Midbrain (tissue), 1 donor: ENCODE data around the gene FHIT.
"Not testable (repeated sequence)": the region's sequence is repeated elsewhere in the genome, so short reads cannot be mapped to it uniquely, and the experiment has no call there.

Experiments
- DNase-seq: peaks from one replicate; lab custom pipeline; 2025; lab: John Stamatoyannopoulos, UW

The FHIT gene

DNA sequence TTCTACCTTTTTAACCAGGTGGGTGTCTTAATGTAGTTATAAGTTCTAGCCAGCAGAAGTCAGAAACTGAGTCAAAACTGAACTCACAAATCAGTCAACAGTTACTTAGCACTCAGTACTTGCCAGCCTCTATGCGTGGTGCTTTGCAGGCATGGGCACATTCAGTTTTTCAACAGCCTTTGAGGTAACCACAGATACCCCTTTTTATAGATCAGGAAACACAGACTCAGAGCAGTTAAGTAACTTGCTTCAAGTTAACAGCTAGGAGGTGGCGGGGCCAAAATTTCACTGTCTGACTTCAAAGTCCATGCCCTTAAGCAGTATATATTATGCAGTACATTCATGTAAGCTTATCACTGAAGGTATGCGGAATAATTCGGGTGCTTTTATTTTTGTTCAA, 139.4 kb downstream of the FHIT start:
- DNase-seq: no peak

- DNase-seq: no peak
Observed at GRCh38 chr3:61110576-61110975, 140.7 kb downstream of the FHIT start.

GRCh38 chr3:61108247-61109019, 142.8 kb downstream of the FHIT start:
- DNase-seq: no peak

GRCh38 chr3:61094608-61095007, 156.6 kb downstream of the FHIT start:
- DNase-seq: no peak

DNA sequence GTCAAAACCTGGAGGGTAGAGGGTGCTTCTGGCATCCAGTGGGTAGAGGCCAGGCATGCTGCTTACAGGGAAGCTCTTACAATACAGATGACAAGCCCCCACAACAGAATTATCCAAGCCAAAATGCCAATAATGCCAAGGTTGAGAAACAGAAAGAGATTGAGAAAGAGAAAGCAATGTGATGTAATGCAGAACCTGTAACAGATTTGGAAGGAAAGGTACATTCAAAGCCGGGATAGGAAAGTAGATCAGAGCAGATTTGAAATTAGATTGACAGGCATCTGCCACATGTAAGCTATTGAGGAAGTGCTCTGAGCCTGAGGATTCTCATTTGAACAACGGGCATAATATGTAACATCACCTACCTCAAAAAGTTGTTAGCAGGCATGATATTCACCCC, 157.9 kb downstream of the FHIT start:
- no peak for DNase-seq

DNA sequence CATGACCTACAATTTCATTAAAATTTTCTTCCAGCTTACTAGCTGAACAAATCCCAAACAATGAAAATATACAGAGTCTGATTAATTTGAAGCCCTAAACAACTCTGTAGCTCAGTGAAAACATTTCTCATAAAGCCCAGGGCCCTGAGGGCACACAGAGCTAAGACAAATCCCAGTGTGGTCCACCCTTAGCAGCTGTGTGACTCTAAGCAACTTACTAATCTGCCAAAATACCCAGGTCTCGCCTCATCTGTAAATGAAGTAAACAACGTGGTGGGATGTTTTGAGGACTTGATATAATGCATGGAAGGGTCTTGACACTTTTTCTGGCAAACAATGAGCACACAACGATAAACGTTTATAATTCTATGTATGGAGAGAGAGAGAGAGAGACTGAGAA, 158.4 kb downstream of the FHIT start:
- no peak for DNase-seq

DNA sequence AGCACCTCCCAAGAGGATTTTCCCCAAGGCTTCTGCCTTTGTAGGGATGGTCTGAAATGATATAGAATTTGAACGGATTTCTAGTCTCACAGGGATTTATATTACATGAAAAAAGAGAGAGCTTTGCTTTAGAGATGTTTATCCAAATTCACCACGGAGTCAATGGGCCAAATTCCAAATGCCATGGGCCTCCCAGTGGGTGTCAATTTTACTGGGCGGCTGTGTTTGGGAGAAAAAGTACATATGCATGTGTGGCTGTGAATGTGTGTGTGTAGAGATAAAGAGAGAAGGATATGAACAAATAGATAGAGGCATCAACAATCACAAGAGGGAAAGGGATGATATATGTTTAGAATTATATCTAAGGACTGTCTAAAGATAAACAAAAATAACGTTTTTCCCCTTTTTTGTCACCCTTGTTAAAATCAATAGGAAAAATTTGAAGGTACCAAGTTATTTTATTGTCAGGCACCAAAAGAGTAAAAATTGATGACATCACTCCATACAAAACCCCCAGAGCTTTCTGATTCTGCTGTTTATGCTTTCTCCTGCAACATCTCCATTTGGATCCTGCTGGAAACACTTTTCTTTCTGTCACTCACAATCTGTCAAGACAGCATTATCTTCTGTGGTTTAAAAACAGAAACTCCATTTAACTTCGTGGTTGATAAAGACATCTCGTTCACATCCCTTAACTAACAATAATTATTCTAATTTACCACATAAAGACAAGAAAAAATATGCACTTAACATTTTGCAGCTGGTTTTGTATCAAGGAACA, 160.7 kb downstream of the FHIT start:
- no peak for DNase-seq

- no peak for DNase-seq
Observed at GRCh38 chr3:61087465-61087864, 163.8 kb downstream of the FHIT start.

- no peak for DNase-seq
Observed at GRCh38 chr3:61081554-61081953, 169.7 kb downstream of the FHIT start.

DNA sequence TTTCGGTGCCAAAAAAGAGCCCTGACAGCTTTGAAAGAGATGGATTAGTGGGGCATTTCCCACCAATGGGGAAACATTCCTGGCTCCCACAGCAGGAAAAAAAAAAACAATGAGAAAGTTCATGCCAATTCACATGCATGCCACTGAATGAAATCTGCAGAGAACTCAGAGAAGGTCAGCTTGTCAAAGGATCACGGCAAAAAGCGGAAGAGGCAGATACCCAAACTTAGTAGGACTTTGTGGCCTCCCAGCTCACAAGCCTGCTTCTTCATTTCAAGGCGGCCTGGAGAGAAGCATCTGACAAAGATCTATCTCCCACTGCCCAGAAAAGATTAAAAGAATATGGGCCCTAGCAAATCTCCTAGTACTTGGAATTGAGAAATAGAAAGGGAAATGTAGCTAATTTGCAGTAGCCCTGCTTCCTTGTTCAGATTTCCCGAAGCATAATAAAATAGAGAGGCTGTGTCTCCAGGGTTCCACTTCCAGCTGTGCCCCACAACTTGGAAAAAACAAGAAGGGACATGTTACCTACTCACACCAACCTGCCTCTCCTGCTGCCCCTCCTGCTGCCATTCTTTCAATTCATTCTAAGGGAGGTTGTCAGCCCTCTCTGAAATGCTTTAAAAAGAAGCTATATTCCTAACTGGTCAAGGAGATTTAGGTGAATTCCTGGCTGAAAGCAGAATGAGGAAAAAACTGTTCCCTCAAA, 170.4 kb downstream of the FHIT start:
- no peak for DNase-seq

- DNase-seq: no peak
Observed at GRCh38 chr3:61078048-61078752, 173.1 kb downstream of the FHIT start.

DNA sequence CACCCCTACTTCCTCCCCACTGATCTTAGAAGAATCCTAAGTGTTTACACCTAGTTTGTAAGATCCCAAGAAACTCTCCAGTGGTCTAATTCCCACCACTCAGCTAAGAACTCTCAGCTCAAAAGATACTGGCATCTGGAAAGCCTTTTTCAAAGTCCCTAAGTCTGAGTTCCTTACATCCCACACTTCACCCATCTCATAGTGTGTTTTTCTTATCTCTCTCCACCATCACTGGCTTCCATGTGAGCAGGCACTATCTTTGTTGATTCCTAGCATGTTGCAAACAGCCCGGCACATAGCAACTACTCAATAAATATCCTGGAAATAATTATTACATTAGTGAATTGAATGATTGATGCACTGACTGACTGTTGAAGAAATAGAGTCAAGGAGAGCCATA, 173.7 kb downstream of the FHIT start:
- no peak for DNase-seq

DNA sequence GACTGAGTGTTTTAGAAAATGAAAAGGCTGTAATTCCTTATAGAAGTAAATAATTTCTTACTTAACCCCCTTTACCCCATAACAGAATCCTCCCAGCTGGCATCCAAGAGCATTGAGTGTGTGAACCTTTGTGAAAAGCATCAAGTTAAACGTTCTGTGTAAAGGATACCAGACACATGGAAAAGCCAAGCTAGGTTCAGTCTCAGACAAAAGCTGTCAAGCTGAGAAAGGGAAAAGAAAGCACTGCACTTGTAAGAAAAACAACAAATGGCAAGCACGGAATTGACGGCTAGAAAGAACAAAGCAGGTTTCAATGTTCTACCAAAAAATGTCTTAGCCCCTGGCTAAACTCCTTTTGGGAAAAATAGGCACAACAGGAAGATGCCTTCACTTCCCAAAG, 176.5 kb downstream of the FHIT start:
- DNase-seq: no peak

DNA sequence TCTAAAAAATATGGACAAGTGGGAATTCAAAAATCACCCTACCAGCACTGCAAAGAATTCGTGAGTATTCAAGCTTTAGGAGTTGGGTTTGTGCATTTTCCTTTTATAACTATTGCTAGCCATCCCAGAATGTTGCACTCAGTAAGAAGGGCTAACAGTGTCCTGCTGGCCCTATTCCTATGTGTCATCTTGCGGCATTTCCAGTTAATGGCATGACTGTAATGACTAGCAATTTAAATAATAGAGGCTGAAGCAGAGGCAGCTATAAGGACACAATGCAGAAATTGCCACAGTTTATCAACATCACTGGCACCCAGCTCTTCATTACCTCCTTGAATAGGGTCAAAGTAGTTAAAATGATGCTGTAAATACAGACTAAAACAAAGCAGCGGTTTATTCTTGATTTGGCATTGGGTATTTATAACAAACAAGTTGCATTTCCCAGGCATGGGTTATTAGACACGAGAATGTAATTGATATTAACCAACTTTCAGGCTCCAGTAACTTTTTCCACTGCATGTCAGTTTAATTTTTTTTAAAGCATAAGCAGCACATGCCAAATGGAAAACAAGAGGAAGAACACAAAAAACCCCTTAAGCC, 177.6 kb downstream of the FHIT start:
- no peak for DNase-seq

GRCh38 chr3:61068084-61068483, 183.2 kb downstream of the FHIT start:
- no peak for DNase-seq

GRCh38 chr3:61066800-61067199, 184.5 kb downstream of the FHIT start:
- DNase-seq: no peak

GRCh38 chr3:61066222-61066621, 185.0 kb downstream of the FHIT start:
- not testable (repeated sequence) for DNase-seq

GRCh38 chr3:61065451-61066011, 185.7 kb downstream of the FHIT start:
- no peak for DNase-seq

- no peak for DNase-seq
Observed at GRCh38 chr3:61061092-61061723, 190.0 kb downstream of the FHIT start.

- DNase-seq: no peak
Observed at GRCh38 chr3:61060411-61060861, 190.8 kb downstream of the FHIT start.

GRCh38 chr3:61058836-61059235, 192.4 kb downstream of the FHIT start:
- no peak for DNase-seq
